ENCODE results near the gene ADGRD2.

Gene ADGRD2

GRCh38 chr9:124470306-124470705, 20.1 kb downstream of the ADGRD2 start:
- Histone ChIP-seq H4K20me1 (no peaks in the 10 kb centered on the region), H3K27ac (no peak overlapping the region), H3K9me3 (no peaks in the 10 kb centered on the region), H3K4me1 (peaks cover 31% of the 10 kb centered on the region), H3K4me2 (no peak overlapping the region), H3K36me3 (no peaks in the 10 kb centered on the region), H3K27me3 (no peaks in the 10 kb centered on the region), H3K9ac (no peak overlapping the region), H3K4me3 (no peak overlapping the region)
- TF ChIP-seq Cebpa-rat (IDR thresholded peaks at IDR 0.05), result no peak

GRCh38 chr9:124470726-124471125, 20.5 kb downstream of the ADGRD2 start:
- no peak for TF ChIP-seq Cebpa-rat (IDR thresholded peaks at IDR 0.05)
- Histone ChIP-seq H3K4me1 (peaks cover 35% of the 10 kb centered on the region), H3K4me3 (no peak overlapping the region), H3K36me3 (no peaks in the 10 kb centered on the region), H3K27ac (0 out of 2 replicates have a peak overlapping the region, but pooled peaks have one; percentile 26), H4K20me1 (no peaks in the 10 kb centered on the region), H3K9ac (no peak overlapping the region), H3K27me3 (no peaks in the 10 kb centered on the region), H3K4me2 (0 out of 2 replicates have a peak overlapping the region, but pooled peaks have one; percentile 3), H3K9me3 (no peaks in the 10 kb centered on the region)

GRCh38 chr9:124471761-124472160, 21.5 kb downstream of the ADGRD2 start:
- H3K4me2 ChIP-seq, result no peak overlapping the region
- H3K4me1 ChIP-seq, result peaks cover 46% of the 10 kb centered on the region
- H3K9me3 ChIP-seq, result no peaks in the 10 kb centered on the region
- H3K27ac ChIP-seq, result no peak overlapping the region
- no peak overlapping the region for H3K9ac ChIP-seq
- no peak for TF ChIP-seq Cebpa-rat (IDR thresholded peaks at IDR 0.05)
- 0 out of 2 replicates have a peak, but pooled peaks cover 4% of the 10 kb centered on the region for H3K27me3 ChIP-seq
- H3K4me3 ChIP-seq, result no peak overlapping the region
- H4K20me1 ChIP-seq, result no peaks in the 10 kb centered on the region
- H3K36me3 ChIP-seq, result no peaks in the 10 kb centered on the region

- Histone ChIP-seq H3K4me3 (no peak overlapping the region), H3K36me3 (no peaks in the 10 kb centered on the region), H3K4me1 (peaks cover 54% of the 10 kb centered on the region), H3K4me2 (no peak overlapping the region), H3K27me3 (peaks cover 11% of the 10 kb centered on the region; the same call in 1 of the 2 replicates), H4K20me1 (no peaks in the 10 kb centered on the region), H3K27ac (no peak overlapping the region), H3K9ac (no peak overlapping the region), H3K9me3 (no peaks in the 10 kb centered on the region)
- TF ChIP-seq Cebpa-rat (IDR thresholded peaks at IDR 0.05), result no peak
Observed at GRCh38 chr9:124472770-124473169, 22.5 kb downstream of the ADGRD2 start.

- Histone ChIP-seq H3K4me2 (no peak overlapping the region), H3K36me3 (no peaks in the 10 kb centered on the region), H3K27me3 (peaks cover 16% of the 10 kb centered on the region), H3K9ac (no peak overlapping the region), H3K27ac (no peak overlapping the region), H3K9me3 (no peaks in the 10 kb centered on the region), H3K4me1 (peaks cover 54% of the 10 kb centered on the region), H3K4me3 (no peak overlapping the region), H4K20me1 (no peaks in the 10 kb centered on the region)
- no peak for TF ChIP-seq Cebpa-rat (IDR thresholded peaks at IDR 0.05)
Observed at GRCh38 chr9:124473310-124473709, 23.1 kb downstream of the ADGRD2 start.

GRCh38 chr9:124474151-124474550, 23.9 kb downstream of the ADGRD2 start:
- H3K27ac ChIP-seq, result no peak overlapping the region
- H3K4me1 ChIP-seq, result peaks cover 49% of the 10 kb centered on the region
- H3K27me3 ChIP-seq, result peaks cover 19% of the 10 kb centered on the region
- no peak overlapping the region for H3K4me3 ChIP-seq
- no peak overlapping the region for H3K9ac ChIP-seq
- no peaks in the 10 kb centered on the region for H4K20me1 ChIP-seq
- H3K9me3 ChIP-seq, result no peaks in the 10 kb centered on the region
- no peak for TF ChIP-seq Cebpa-rat (IDR thresholded peaks at IDR 0.05)
- H3K4me2 ChIP-seq, result no peak overlapping the region
- no peaks in the 10 kb centered on the region for H3K36me3 ChIP-seq

- H3K36me3 ChIP-seq, result no peaks in the 10 kb centered on the region
- TF ChIP-seq Cebpa-rat (IDR thresholded peaks at IDR 0.05), result no peak
- H3K9ac ChIP-seq, result no peak overlapping the region
- H3K27me3 ChIP-seq, result peaks cover 19% of the 10 kb centered on the region
- H3K4me3 ChIP-seq, result no peak overlapping the region
- peak overlapping the region; percentile 71 for H3K4me2 ChIP-seq
- peaks cover 45% of the 10 kb centered on the region for H3K4me1 ChIP-seq
- H3K27ac ChIP-seq, result no peak overlapping the region
- no peaks in the 10 kb centered on the region for H3K9me3 ChIP-seq
- no peaks in the 10 kb centered on the region for H4K20me1 ChIP-seq
Observed at GRCh38 chr9:124475158-124475867, 25.1 kb downstream of the ADGRD2 start.

GRCh38 chr9:124475868-124476690, 25.8 kb downstream of the ADGRD2 start:
- no peaks in the 10 kb centered on the region for H4K20me1 ChIP-seq
- H3K36me3 ChIP-seq, result no peaks in the 10 kb centered on the region
- H3K9me3 ChIP-seq, result no peaks in the 10 kb centered on the region
- H3K4me1 ChIP-seq, result peaks cover 44% of the 10 kb centered on the region
- peak overlapping the region; percentile 71 for H3K4me2 ChIP-seq
- TF ChIP-seq Cebpa-rat (IDR thresholded peaks at IDR 0.05), result no peak
- no peak overlapping the region for H3K9ac ChIP-seq
- H3K4me3 ChIP-seq, result no peak overlapping the region
- H3K27me3 ChIP-seq, result peaks cover 19% of the 10 kb centered on the region
- 0 out of 2 replicates have a peak overlapping the region, but pooled peaks have one; percentile 2 for H3K27ac ChIP-seq

- H3K4me3 ChIP-seq, result no peak overlapping the region
- no peaks in the 10 kb centered on the region for H4K20me1 ChIP-seq
Observed at GRCh38 chr9:124477211-124477647, 27.0 kb downstream of the ADGRD2 start.

More at GRCh38 chr9:124477211-124477647, 27.0 kb downstream of the ADGRD2 start:
- H3K9me3 ChIP-seq, result no peaks in the 10 kb centered on the region
- H3K27ac ChIP-seq, result no peak overlapping the region
- no peak overlapping the region for H3K9ac ChIP-seq
- H3K36me3 ChIP-seq, result no peaks in the 10 kb centered on the region
- peaks cover 40% of the 10 kb centered on the region for H3K4me1 ChIP-seq
- no peak for TF ChIP-seq Cebpa-rat (IDR thresholded peaks at IDR 0.05)
- peaks cover 19% of the 10 kb centered on the region for H3K27me3 ChIP-seq
- peak overlapping the region; percentile 71 for H3K4me2 ChIP-seq

Measured in BLaER1 (cell line).